EL (cell line): Measurements from ENCODE around the gene P3H3.
A peak's percentile ranks its signal among the peaks of the same experiment; 100 is the strongest.

ENCODE experiments used
- DNase-seq: peaks from one replicate; pipeline ENCODE4 v3.0.0-alpha.2; 2016

The P3H3 gene

DNA sequence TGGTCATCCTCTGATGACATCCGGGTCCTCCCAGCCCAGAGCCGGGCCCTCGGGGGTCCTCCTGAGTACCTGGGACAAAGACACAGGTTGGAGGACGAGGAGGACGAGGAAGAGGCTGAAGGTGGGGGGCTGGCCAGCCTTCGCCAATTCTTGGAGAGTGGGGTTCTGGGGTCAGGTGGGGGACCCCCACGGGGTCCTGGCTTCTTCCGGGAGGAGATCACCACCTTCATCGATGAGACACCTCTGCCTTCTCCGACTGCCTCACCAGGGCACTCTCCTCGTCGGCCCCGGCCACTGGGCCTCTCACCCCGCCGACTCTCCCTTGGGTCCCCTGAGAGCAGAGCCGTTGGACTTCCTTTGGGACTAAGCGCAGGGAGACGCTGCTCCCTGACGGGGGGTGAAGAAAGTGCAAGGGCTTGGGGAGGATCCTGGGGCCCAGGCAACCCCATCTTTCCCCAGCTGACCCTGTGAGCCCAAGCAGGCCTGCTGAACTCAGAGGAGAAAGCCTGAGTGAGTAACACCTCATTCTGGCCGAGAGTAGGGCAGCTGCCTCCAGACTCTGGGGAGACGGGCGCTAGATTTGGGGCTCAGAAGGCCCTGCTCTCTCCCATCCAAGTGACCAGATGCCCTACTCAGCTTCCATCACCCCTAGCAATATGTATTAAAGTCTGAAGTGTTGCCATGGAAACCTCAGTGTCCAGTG is 1.3 kb upstream of the P3H3 start:
- DNase-seq: no peak

DNA sequence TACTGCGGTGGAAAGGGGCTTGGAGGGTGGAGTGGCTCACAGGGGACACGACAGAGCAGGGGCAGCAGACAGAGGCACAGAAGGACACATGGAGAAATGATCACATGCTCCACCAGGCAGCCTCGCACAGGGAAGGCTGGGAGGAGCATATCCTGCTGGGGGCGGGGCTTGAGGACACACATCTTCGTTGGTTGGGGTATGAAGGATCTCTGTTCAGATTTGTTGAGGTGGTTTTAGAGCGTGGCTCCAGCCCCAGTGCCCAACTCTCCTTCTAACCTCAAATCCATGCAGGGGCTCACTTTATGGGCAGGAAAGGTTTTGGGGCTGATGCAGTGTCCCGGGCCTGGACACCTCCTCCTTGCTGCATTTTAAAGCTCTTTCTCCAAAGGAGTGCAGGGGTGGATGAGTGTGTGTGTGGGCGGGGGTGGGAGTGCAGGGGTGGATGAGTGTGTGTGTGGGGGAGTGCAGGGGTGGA is 733 bp upstream of the P3H3 start:
- peak; percentile 89 for DNase-seq

DNA sequence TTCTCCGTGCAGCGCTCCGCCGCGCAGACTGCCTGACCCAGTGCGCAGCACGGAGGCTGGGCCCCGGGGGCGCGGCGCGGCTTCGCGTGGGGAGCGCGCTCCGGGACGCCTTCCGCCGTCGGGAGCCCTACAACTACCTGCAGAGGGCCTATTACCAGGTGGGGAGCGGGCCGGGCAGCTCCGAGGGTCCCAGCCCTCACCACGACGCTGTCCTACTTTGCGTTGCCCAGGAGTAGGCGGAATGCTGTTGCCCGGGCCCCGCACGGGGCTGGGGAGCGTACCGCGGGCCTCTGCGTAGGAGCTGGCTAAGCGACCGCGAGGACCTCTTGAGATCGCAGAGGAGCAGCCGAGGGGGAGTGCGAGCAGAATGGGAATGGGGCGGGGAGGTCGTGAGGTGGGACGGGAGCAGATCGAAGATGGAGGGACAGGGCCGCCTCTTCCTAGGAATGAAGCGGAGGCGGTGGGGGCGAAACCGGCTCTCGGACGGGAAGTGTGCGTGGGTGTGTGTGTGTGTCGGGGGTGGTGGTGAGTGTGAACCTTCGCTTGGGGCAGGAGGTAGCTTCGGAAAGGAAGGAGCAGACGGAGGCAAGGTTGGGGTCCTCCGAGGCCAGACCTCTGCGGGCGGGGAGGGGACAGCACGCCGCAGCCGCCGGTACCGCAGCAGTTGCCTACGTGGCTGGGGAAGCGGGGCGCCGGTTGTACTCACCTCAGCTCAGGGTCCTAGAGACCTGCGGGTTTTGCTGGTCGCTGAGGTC is 751 bp downstream of the P3H3 start:
- DNase-seq: peak; percentile 32

DNA sequence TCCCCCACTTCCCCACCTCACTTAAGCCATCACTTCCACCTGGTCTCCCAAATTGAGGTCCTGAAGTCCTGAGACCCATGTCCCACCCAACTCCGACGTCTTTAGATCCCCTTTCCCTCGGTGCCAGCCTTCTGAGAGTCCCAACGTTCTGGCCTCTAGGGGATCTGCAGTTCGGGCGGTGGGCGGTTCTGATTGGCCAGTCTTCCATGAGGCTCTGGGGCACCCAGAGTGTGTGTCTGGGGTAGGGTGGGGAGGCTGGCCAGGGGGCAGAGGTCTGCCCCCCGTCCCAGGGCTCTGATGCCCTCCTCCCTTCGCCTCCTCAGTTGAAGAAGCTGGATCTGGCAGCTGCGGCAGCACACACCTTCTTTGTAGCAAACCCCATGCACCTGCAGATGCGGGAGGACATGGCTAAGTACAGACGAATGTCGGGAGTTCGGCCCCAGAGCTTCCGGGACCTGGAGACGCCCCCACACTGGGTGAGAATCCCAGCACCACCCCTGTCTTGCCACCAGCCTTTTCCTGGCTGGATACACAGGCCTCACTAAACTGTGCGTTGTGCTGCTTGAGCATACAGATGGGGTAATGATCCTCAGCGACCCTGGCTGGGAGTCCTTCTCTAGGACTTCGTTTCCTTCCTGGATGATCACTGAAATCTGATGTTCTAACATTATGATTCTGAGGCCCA is 1.5 kb downstream of the P3H3 start:
- DNase-seq: peak; percentile 62

DNA sequence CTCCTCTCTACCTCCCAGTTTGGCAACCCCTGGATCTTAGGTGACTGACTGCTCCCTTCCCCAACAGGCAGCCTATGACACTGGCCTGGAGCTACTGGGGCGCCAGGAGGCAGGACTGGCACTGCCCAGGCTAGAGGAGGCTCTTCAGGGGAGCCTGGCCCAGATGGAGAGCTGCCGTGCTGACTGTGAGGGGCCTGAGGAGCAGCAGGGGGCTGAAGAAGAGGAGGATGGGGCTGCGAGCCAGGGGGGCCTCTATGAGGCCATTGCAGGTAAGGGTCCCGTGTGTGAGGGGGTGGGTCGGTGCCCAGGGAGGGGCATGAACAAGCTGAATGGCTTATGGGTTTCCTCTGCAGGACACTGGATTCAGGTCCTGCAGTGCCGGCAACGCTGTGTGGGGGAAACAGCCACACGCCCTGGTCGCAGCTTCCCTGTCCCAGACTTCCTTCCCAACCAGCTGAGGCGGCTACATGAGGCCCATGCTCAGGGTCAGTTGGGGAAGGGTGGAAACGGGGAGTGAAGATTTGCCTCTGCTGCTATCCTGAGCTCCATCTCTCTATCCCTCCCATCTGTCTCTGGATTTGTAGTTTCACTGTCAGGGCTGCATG is 2.2 kb downstream of the P3H3 start:
- DNase-seq: no peak

DNA sequence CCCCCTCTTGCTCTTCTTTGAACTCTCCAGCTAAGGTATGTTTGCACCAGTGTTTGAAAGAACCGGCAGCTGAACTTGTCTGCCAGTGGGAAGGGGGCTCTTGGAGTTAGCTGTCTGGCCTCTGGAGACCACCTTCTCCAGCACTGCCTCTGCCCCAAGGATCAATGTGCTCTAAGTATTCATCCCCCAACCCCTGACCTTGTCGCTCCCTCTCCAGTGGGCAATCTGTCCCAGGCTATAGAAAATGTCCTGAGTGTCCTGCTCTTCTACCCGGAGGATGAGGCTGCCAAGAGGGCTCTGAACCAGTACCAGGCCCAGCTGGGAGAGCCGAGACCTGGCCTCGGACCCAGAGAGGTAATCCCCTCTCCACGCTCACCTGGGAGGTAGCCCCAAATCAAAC is 2.8 kb downstream of the P3H3 start:
- DNase-seq: no peak

DNA sequence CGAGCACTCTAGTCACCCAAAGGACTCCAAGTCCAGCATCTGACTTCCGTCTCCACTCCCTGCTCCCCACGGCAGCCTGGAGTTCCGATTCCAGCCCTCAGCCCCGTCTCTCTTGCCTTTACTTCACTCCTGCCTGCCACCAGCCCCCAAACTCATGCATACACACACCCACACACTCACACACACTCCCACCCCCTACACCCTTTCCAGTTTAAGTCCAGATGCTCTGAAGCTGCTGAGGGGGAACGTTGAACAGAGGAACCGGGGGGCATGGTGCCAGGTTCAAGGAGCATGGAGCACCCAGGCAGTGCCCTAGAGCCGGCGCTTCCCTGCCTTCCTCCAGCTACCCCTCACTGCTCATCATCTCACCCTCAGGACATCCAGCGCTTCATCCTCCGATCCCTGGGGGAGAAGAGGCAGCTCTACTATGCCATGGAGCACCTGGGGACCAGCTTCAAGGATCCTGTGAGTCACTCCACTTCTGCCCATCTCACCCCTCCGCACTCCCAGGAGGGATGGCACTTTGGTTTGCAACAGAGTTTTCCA is 3.3 kb downstream of the P3H3 start:
- DNase-seq: no peak

DNA sequence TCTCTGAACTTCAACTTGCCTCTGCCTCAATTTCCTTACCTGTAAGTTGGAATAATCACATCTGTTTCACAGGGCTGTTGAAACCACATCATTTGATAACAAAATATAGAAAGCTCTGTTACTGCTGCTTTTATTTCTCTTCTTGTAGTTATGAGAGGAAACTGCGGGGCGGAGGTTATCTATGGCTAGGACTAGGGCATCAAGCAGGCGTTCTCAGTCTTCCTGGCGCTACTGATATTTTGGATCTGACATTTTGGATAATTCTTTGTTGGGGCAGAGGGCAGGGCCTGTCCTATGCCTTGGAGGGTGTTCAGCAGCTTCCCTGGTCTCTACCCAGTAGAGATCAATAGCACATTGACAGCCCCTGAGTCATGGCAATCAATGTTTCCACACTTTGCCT is 3.9 kb downstream of the P3H3 start:
- DNase-seq: no peak

DNA sequence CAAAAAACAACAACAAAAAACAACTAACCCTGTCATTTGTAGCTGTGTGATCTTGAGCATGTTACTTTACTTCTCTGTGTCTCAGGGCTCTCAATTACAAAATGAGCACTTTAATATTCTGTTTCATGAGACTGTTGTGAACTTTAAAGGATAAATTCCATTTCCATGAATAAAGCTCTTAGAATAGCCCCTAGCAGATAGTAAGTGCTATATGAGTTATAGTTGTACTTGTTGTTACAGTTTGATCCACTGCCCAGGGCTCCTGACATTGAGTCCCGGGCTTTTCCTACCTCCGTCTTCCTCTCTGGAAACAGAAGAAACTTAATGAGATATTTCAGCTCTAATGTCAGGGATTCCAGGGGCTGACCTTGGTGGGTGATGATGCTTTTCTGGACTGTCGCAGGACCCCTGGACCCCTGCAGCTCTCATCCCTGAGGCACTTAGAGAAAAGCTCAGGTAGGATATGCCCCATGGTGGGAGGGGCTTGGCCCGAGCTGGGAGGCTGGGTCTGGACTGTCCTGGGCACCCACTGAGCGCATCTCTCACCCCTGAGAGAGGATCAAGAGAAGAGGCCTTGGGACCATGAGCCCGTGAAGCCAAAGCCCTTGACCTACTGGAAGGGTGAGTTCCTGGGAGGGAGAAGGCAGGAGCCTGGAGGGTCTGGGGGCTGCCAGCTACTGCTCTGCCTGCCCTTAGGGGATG is 5.1 kb downstream of the P3H3 start:
- no peak for DNase-seq

DNA sequence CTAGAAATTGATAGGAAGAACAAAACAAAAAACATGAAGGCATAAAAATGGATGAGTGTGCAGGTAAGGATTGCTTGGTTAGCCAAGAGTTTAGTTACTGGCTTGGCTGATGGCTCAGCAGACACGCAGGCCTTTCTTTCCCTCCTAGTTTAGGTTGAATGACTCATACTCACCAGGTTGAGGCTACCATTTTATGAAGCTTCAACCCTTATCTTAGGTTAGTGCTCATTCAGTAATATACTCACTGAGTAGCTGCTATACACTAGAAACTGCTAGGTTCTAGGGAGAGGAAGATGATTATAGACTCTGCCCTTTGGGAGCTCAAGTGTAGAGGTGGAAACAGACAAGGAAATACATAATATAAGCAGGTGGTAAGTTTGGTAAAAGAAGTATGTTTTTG is 6.0 kb downstream of the P3H3 start:
- DNase-seq: no peak

DNA sequence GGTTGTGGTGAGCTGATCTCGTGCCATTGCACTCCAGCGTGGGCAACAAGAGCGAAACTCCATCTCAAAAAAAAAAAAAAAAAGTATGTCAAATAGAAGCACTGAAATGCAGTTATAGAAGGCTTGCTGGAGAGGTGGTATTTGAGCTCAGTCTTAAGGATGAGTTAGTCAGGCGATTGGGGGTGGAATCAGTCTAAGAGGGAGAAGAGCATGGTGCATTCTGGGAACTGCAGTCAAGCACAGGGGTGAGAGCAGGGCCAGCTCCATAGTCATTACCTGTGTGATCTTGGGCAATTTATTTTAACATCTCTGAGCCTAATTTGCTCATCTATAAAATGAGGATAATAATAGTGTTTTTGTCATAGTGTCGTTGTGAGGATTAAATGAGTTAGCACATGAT is 6.7 kb downstream of the P3H3 start:
- no peak for DNase-seq

DNA sequence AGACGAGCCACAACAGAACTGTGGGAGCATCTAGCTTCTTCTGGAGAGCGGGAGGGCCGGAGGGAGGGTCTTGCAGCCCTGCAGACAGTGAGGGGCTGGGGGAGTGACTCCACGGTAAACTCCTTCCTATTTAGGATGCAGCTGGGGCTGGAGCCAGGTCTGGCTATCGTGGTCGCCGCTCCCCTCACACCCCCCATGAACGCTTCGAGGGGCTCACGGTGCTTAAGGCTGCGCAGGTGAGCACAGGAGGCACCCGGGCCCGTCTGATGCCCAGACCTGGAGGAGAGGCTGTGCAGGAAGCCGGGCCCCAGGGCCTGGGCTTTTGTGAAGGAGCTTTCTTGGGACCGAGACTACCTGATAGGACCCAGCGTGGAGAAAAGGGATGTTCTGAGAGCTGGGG is 8.6 kb downstream of the P3H3 start:
- no peak for DNase-seq

DNA sequence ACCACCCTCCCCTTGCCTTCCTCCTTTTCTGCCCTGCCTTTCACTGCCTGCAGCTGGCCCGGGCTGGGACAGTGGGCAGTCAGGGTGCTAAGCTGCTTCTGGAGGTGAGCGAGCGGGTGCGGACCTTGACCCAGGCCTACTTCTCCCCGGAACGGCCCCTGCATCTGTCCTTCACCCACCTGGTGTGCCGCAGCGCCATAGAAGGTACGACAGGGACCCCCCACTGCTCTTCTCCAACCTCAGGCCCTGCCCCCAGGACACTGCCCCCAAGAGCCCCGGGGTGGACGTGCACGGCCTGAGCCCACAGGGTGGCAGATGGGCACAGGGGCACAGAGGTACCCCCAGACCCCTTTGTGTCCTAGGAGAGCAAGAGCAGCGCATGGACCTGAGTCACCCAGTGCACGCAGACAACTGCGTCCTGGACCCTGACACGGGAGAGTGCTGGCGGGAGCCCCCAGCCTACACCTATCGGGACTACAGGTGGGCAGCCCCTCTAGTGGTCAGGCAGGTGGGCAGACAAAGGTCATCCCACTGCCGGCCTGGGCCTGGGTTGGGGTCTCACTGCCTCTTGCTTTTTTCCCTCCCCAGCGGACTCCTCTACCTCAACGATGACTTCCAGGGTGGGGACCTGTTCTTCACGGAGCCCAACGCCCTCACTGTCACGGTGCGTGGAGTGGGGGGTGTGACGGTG is 9.3 kb downstream of the P3H3 start:
- no peak for DNase-seq

DNA sequence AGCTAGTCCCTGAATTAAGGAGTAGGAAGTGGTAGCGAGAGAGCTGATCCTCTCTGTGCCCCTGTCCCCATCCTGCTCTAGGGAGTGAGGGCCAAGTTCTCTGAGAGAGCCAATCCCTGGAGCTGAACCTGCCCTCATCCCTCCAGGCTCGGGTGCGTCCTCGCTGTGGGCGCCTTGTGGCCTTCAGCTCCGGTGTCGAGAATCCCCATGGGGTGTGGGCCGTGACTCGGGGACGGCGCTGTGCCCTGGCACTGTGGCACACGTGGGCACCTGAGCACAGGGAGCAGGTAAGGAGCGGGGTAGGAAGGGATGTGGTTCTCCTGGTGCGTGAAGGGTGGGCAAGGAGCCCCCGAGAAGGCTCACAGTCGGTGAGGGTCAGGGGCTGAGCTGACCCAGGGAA is 10.6 kb downstream of the P3H3 start:
- DNase-seq: no peak

DNA sequence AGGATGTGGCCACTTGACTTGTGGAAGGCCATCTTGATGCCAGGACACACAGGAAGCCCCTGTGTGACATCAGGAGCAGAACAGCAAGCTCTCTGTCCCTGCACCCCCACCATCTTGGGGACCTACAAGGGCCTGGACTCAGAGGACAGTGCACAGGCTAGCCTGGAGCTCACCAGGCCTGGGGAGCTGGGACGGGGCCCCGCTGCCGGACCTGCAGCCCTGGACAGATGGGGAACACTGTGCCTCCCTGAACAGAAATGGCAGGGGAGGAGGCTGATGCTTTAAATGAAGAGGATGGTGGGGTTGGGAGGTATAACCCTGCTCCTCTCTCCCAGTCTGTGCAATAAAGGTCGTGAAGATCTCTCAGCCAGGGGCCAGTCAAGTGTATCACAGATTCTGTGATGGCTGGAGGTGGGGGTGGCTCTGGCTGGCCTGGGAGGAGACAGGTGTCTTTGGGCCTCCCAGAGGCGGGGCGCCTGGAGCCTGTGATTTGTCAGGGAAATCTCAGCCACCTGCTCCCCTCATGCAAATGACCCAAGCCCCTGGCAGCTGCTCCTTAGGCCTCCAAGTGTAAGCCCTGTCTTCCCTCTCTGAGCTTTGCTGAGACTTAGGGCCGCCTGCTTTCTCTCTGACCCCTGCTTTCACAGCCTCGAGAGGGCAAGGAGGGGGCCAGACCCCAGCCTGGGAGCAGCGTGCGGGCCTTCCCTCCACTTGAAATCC is 11.4 kb downstream of the P3H3 start:
- DNase-seq: no peak

DNA sequence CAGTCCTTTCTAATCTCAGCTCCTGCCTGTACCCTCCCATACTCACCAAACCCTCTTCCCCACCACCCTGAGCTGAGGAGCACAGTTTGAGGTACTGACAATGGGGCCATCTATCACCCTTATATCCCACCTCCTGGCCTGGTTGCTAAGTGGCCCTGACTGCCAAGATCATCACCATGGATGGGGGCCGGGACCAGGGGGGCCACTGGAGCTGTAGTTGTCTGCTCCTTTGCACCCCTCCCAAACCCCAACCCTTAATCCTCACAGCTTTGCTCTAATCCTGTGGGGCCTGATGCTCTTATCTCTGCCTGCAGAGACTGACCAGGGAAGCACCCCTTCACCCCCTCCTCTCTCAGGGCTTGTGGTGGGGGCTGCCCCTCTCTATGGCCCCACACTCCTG is 12.1 kb downstream of the P3H3 start:
- no peak for DNase-seq

DNA sequence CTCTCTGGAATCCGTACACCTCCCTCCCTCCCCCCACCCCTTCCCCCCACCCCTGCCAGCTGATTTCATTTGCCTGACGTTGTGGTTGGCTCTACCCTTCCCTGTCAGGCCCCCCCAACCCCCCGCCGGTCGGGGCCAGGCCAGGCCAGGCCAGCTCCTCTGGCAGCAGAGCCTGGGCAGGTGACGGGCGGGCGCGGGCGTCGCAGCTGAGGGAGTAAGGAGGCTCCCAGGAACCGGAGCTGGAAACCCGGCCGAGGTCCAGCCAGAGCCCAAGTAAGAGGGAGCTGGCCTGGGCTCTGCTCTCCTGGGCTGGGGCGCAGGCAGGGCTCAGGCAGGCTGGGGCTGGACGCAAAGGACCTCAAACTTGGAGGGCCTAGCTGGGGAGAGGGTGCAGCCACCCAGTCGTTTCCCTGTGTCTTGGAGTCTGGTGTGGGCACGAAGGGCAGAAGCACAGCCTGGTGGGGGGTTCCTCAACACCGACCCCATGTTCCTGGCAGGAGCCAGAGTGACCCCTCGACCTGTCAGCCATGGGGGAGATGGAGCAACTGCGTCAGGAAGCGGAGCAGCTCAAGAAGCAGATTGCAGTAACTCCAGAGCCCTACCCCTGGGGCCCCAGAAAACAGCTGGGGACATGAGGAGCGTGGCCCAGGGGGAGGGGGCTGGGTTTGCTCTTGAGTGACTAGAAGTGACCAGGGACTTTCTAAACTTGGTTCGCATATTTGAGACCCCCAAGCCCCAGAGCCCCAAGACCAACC is 12.7 kb downstream of the P3H3 start, which contains the start of gene GNB3:
GNB3 (plus strand) TSS at position 165 of the 755 bp plus-strand sequence; CDS start at position 528, 363 bp downstream.
- no peak for DNase-seq

DNA sequence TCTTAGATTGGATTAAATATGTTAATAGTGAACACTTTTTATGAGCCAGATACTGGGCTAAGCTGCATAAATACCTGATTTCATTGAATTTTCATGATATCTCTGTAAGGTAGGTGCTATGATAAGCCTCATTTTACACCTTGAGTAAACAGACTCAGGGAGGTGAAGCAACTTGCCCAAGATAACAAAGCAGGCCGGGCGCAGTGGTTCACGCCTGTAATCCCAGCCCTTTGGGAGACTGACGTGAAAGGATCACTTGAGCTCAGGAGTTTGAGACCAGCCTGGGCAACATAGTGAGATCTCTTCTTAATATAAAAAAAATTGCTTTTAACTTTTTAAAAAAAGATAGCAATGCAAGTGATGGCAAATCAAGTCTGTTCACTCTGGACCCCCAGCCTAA is 13.9 kb downstream of the P3H3 start:
- no peak for DNase-seq

DNA sequence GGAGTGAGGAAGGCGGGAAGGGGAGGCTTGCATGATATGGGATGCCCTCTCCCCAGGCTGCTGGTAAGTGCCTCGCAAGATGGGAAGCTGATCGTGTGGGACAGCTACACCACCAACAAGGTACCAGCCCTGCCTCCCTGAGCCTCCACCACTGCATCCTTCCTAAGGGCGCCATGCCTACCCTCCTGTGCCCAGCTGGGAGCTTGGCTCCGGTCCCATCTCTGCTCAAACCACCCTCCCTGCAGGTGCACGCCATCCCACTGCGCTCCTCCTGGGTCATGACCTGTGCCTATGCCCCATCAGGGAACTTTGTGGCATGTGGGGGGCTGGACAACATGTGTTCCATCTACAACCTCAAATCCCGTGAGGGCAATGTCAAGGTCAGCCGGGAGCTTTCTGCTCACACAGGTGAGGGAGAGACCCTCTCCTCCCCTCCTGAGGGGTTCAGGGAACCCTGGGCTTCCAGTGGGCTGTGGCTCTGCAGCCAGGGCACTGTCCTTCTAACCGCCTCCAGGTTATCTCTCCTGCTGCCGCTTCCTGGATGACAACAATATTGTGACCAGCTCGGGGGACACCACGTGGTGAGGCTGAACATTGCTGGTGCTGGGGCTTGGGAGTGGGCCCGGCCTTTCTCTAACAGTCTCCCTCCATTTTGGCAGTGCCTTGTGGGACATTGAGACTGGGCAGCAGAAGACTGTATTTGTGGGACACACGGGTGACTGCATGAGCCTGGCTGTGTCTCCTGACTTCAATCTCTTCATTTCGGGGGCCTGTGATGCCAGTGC is 15.1 kb downstream of the P3H3 start:
- no peak for DNase-seq

DNA sequence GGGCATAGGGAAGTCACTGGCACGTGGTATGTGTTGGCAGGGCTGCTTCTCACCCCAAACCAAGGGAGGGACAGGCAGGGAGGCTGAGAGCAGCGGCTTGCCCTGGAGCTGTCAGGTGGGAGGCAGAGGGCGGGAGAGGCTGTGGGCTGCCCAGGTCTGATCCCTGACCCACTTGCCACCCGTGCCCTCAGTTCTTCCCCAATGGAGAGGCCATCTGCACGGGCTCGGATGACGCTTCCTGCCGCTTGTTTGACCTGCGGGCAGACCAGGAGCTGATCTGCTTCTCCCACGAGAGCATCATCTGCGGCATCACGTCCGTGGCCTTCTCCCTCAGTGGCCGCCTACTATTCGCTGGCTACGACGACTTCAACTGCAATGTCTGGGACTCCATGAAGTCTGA is 17.2 kb downstream of the P3H3 start:
- no peak for DNase-seq
